Endothelial cell of umbilical vein (primary cell): ENCODE measurements around the gene COL15A1.

ENCODE experiments used
- CTCF ChIP-seq, 2 donors: IDR thresholded peaks; 1 replicate in 1 of 2; 2 replicates in 1 of 2; pipeline ENCODE4 v1.5.1; 2011; ENCODE audit warnings: low read length in 2 of 2, mild to moderate bottlenecking in 2 of 2, moderate library complexity in 2 of 2, control low read depth in 1 of 2, inconsistent platforms in 1 of 2, low read depth in 1 of 2; ENCODE audit not compliant: insufficient read depth in 1 of 2; ENCODE audit errors: extremely low read depth in 1 of 2
- MAX ChIP-seq: IDR thresholded peaks from 2 replicates; pipeline ENCODE4 v1.6.1; 2011; ENCODE audit not compliant: insufficient read depth, insufficient read length

- TF ChIP-seq MAX (no peak), CTCF (IDR thresholded peaks at IDR 0.05; ENCODE audit: extremely low read depth in 1 of 2, insufficient read depth in 1 of 2, low read depth in 1 of 2, low read length in 2 of 2) (no peak)
These were observed 30.0 kb upstream of the COL15A1 start for GRCh38 chr9:98913705-98914104.
